ENCODE results near the gene PMPCA. TPM values are rescaled to one million over a fixed set of nuclear protein-coding genes. Genes with fewer than 3 reads are reported as not detected.

Gene PMPCA
- total and polyA plus RNA-seq, 8 donors = 25.8 to 121 (median 51.3) TPM

DNA sequence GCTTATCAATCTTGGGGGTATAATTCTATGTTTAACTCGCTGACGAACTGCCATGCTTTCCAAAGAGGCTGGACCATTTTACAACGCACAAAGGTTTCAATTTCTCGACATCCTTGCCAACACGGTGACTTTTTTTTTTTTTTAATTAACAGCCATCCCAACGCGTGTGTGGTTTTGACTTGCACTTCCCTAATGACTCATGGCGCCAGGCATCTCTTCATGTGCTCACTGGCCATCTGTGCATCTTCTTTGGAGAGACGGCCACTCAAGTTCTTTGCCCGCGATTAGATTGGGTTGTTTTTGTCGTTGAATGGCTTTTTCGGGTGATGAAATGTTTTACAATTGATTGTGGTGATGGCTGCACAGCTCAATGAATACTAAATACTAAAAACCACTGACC lies 24.4 kb upstream of the PMPCA start:
- TF ChIP-seq EP300 (IDR thresholded peaks at IDR 0.05) (no peak), POLR2A (IDR thresholded peaks at IDR 0.05) (no peak), POLR2AphosphoS5 (IDR thresholded peaks at IDR 0.05) (no peak)
- TF ChIP-seq, protein P1, sequence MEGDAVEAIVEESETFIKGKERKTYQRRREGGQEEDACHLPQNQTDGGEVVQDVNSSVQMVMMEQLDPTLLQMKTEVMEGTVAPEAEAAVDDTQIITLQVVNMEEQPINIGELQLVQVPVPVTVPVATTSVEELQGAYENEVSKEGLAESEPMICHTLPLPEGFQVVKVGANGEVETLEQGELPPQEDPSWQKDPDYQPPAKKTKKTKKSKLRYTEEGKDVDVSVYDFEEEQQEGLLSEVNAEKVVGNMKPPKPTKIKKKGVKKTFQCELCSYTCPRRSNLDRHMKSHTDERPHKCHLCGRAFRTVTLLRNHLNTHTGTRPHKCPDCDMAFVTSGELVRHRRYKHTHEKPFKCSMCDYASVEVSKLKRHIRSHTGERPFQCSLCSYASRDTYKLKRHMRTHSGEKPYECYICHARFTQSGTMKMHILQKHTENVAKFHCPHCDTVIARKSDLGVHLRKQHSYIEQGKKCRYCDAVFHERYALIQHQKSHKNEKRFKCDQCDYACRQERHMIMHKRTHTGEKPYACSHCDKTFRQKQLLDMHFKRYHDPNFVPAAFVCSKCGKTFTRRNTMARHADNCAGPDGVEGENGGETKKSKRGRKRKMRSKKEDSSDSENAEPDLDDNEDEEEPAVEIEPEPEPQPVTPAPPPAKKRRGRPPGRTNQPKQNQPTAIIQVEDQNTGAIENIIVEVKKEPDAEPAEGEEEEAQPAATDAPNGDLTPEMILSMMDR (IDR thresholded peaks at IDR 0.05) = no peak
- no peak for DNase-seq
- 82 to 91% (median 88%) methylated on average over 13 of the region's 13 CpGs for WGBS, 5 donors
- no peaks in the 10 kb centered on the region for H3K9me3 ChIP-seq
- H3K36me3 ChIP-seq = peaks cover 35 to 100% (median 99%) of the 10 kb centered on the region in 4 donors
- intact Hi-C loops (cut with DNase I; ENCODE audit: low total_unique reads) = no loop called here
- H3K27me3 ChIP-seq = no peaks in the 10 kb centered on the region
- no peak overlapping the region for H3K27ac ChIP-seq
- H3K4me3 ChIP-seq = no peak overlapping the region
- no peaks in the 10 kb centered on the region for H3K4me1 ChIP-seq

DNA sequence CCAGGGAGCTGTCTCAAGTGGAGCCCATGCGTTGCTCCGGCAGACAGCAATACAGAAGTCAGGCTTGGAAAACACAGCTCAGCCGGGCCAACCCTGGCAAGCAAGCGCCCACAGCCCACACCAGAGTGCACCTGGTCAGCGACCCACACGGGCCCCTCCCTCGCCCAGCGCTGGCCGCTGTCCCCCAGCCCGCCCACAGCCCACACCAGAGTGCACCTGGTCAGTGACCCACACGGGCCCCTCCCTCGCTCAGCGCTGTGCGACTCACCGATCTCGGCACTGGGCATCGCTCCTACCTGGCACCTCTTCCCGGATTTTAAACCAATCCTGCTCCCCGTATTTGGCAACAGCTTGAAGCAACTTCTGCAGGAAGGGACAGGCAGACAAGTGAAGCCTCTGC lies 23.2 kb upstream of the PMPCA start:
- H3K36me3 ChIP-seq = peaks cover 36 to 100% (median 99%) of the 10 kb centered on the region in 4 donors
- no peak overlapping the region for H3K4me3 ChIP-seq
- WGBS, 5 donors = 95 to 98% (median 97%) methylated on average over 10 to 19 of the region's 19 CpGs
- no peak overlapping the region for H3K27ac ChIP-seq
- DNase-seq = no peak
- TF ChIP-seq, protein P1 (IDR thresholded peaks at IDR 0.05) = no peak
- TF ChIP-seq POLR2A (IDR thresholded peaks at IDR 0.05) (no peak), POLR2AphosphoS5 (IDR thresholded peaks at IDR 0.05) (no peak), EP300 (IDR thresholded peaks at IDR 0.05) (no peak)
- no peaks in the 10 kb centered on the region for H3K4me1 ChIP-seq
- no peaks in the 10 kb centered on the region for H3K9me3 ChIP-seq
- no peaks in the 10 kb centered on the region for H3K27me3 ChIP-seq
- intact Hi-C loops (cut with DNase I; ENCODE audit: low total_unique reads) = no loop called here

DNA sequence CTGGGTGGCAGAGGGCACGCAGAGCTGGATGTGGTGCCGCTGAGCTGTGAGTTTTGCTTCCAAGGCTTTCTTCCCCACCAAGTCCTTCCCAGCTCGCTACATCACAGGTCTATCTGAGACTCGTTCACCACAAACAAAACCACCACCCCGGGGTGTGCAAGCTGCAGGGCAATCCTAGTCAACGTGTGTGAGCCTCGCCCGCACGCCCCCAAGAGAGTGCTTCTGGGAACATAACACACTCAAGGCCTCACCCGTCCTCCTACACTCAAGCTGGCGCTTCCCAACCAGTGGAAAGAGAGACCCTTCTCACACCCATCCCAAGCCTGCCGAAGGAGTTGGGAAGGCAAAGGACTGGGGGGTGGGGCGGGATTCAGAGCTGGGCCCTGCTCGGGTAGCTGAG lies 21.1 kb upstream of the PMPCA start:
- Histone ChIP-seq H3K4me3 (no peak overlapping the region), H3K36me3 (peaks cover 43 to 100% (median 99%) of the 10 kb centered on the region in 4 donors), H3K4me1 (no peaks in the 10 kb centered on the region), H3K9me3 (no peaks in the 10 kb centered on the region), H3K27ac (no peak overlapping the region), H3K27me3 (no peaks in the 10 kb centered on the region)
- WGBS, 5 donors = 76 to 86% (median 79%) methylated on average over 14 of the region's 14 CpGs
- no peak for TF ChIP-seq POLR2A (IDR thresholded peaks at IDR 0.05)
- DNase-seq = no peak
- intact Hi-C loops (cut with DNase I; ENCODE audit: low total_unique reads) = no loop called here

DNA sequence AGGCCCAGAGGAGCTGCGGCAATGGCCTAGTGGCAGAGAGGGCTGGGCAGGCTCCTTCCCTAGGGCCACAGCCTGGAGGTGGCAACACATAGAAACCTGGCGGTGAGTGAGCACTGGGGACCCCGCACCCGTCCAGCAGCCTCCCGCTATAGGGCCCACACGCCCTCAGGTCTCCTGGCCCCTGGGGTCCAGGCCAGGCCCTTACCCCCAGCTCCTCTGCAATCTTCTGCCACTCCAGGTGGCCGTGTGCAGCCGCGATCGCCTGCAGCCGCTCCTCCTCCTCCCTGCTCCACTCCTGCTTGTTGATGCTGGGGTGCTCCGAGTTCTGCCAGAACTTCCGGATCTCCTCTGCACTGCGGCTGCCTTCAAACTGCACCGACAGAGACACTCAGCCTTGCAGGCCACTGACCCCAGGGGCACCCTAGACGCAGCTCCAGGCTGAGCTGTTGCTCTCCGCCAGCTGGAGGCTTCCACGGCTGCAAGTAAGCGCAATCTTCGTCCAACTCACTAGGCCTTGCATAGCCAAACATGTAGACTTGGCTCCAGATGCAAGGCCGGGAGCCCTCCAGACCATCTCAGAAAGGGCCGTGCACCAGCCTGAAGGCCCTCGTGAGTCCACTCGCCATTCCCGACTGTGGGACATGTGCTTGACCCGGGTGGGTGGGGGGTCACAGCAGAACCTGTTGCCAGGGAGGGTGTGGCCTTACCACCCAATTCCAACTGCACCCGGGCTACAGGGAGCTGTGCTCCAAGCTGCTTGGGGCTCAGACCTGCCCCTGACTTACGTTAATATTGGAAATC lies 18.5 kb upstream of the PMPCA start:
- intact Hi-C loops (cut with DNase I; ENCODE audit: low total_unique reads) = no loop called here
- 88 to 95% (median 93%) methylated on average over 26 to 28 of the region's 28 CpGs for WGBS, 5 donors
- H3K4me3 ChIP-seq = no peak overlapping the region
- H3K27ac ChIP-seq = no peak overlapping the region
- H3K9me3 ChIP-seq = no peaks in the 10 kb centered on the region
- H3K36me3 ChIP-seq = peaks cover 68 to 100% (median 99%) of the 10 kb centered on the region in 4 donors
- H3K4me1 ChIP-seq = no peaks in the 10 kb centered on the region
- no peaks in the 10 kb centered on the region for H3K27me3 ChIP-seq
- DNase-seq = no peak
- TF ChIP-seq POLR2A (IDR thresholded peaks at IDR 0.05) (no peak), POLR2AphosphoS5 (IDR thresholded peaks at IDR 0.05) (no peak), EP300 (IDR thresholded peaks at IDR 0.05) (no peak)
- TF ChIP-seq, protein P1 (IDR thresholded peaks at IDR 0.05) = no peak
